Breast epithelium (tissue), 4 donors: ENCODE results near the gene CNOT1. TPM values are rescaled to one million over a fixed set of nuclear protein-coding genes. Genes with fewer than 3 reads are reported as not detected.
A peak's percentile ranks its signal among the peaks of the same experiment; 100 is the strongest.
"Not testable (repeated sequence)": the region's sequence is repeated elsewhere in the genome, so short reads cannot be mapped to it uniquely, and the experiment has no call there.

Experiments
- DNase-seq, 2 donors: peaks; one replicate each; pipeline ENCODE4 v3.0.0-alpha.2; 2019; ENCODE audit warnings: low spot score in 2 of 2
- H3K27ac ChIP-seq, 2 donors: fragments of 200-600 bp; sonication (generic) in 1 of 2; one replicate each; pipeline ENCODE4 v1.5.1; 2016 to 2019; ENCODE audit warnings: mild to moderate bottlenecking in 1 of 2
- H3K27me3 ChIP-seq, 2 donors: fragments of 200-600 bp; sonication (generic) in 1 of 2; one replicate each; pipeline versions ENCODE4 v1.5.1 to v1.6.0; 2017 to 2019; ENCODE audit warnings: control low read depth in 1 of 2, mild to moderate bottlenecking in 1 of 2
- H3K36me3 ChIP-seq: fragments of 200-600 bp; one replicate; pipeline ENCODE4 v1.5.1; 2019
- H3K4me1 ChIP-seq, 2 donors: fragments of 200-600 bp; sonication (generic); one replicate each; pipeline ENCODE4 v1.5.1; 2016 to 2019; ENCODE audit warnings: control low read depth in 1 of 2
- H3K4me3 ChIP-seq, 3 donors: fragments of 200-600 bp; sonication (generic); 1 replicate in 2 of 3; 2 replicates in 1 of 3; pipeline ENCODE4 v1.5.1; 2016 to 2019; ENCODE audit warnings: mild to moderate bottlenecking in 3 of 3, moderate library complexity in 2 of 3
- H3K9me3 ChIP-seq, 2 donors: fragments of 200-600 bp; sonication (generic) in 1 of 2; one replicate each; pipeline ENCODE4 v1.5.1; 2016 to 2019; ENCODE audit warnings: control low read depth in 1 of 2
- CTCF ChIP-seq, 3 donors: fragments of 450-650 bp; IDR thresholded peaks; one replicate each; pipeline ENCODE4 v1.5.1; 2016 to 2017; ENCODE audit warnings: antibody characterized with exemption in 3 of 3, mild to moderate bottlenecking in 3 of 3, moderate library complexity in 3 of 3
- POLR2A ChIP-seq: fragments of 450-650 bp; IDR thresholded peaks from one replicate; pipeline ENCODE4 v1.6.1; 2016; ENCODE audit warnings: antibody characterized with exemption, mild to moderate bottlenecking, moderate library complexity
- POLR2AphosphoS5 ChIP-seq, 3 donors: sonication (generic); formaldehyde crosslinking; IDR thresholded peaks; one replicate each; pipeline ENCODE4 v1.6.1; 2017; ENCODE audit warnings: antibody characterized with exemption in 3 of 3
- intact Hi-C: fragments of 100-400 bp; cut with DNase I; formaldehyde crosslinking; loops from one replicate; pipeline ENCODE4 v1.15.1; 2023; ENCODE audit warnings: low total_unique reads
- total RNA-seq, 3 donors: library from RNA; depleted of rRNA; stranded (reverse); fragments of >200 nt; gene quantifications; one replicate each; pipeline ENCODE4 v1.1.0, GENCODE V29; 2016

CNOT1 gene
- total RNA-seq, 3 donors from 2014 or later: 106 to 140 (median 117) TPM

- H3K4me1 ChIP-seq: no peaks in the 10 kb centered on the region
- H3K9me3 ChIP-seq: no peaks in the 10 kb centered on the region
- TF ChIP-seq CTCF (IDR thresholded peaks at IDR 0.05) (no peak), POLR2A (no peak), POLR2AphosphoS5 (IDR thresholded peaks at IDR 0.05) (no peak)
- no peaks in the 10 kb centered on the region for H3K36me3 ChIP-seq
- intact Hi-C loops: no loop called here
- no peaks in the 10 kb centered on the region for H3K27me3 ChIP-seq
- no peak overlapping the region for H3K27ac ChIP-seq
- no peak overlapping the region for H3K4me3 ChIP-seq
- no peak for DNase-seq
Observed at GRCh38 chr16:58665200-58665599, 35.6 kb upstream of the CNOT1 start.

GRCh38 chr16:58661199-58661830, 31.7 kb upstream of the CNOT1 start:
- no peak for DNase-seq
- Histone ChIP-seq H3K36me3 (no peaks in the 10 kb centered on the region), H3K27me3 (no peaks in the 10 kb centered on the region), H3K9me3 (no peaks in the 10 kb centered on the region), H3K4me1 (no peaks in the 10 kb centered on the region), H3K4me3 (no peak overlapping the region), H3K27ac (no peak overlapping the region)
- TF ChIP-seq POLR2A: no peak
- peak in 1 of 3 donors; percentile 48 for TF ChIP-seq CTCF (IDR thresholded peaks at IDR 0.05)
- intact Hi-C loops: no loop called here

- H3K4me1 ChIP-seq, H3K36me3 ChIP-seq, DNase-seq, H3K27ac ChIP-seq, intact Hi-C loops, H3K4me3 ChIP-seq, H3K27me3 ChIP-seq, H3K9me3 ChIP-seq: not testable (repeated sequence)
Observed at GRCh38 chr16:58659911-58660310, 30.3 kb upstream of the CNOT1 start.

GRCh38 chr16:58658796-58659211, 29.2 kb upstream of the CNOT1 start:
- Histone ChIP-seq H3K4me3 (no peak overlapping the region), H3K36me3 (no peaks in the 10 kb centered on the region), H3K27me3 (no peaks in the 10 kb centered on the region), H3K4me1 (no peaks in the 10 kb centered on the region), H3K9me3 (no peaks in the 10 kb centered on the region), H3K27ac (no peak overlapping the region)
- intact Hi-C loops: no loop called here
- TF ChIP-seq POLR2A (no peak), CTCF (IDR thresholded peaks at IDR 0.05) (no peak), POLR2AphosphoS5 (IDR thresholded peaks at IDR 0.05) (no peak)
- no peak for DNase-seq

DNA sequence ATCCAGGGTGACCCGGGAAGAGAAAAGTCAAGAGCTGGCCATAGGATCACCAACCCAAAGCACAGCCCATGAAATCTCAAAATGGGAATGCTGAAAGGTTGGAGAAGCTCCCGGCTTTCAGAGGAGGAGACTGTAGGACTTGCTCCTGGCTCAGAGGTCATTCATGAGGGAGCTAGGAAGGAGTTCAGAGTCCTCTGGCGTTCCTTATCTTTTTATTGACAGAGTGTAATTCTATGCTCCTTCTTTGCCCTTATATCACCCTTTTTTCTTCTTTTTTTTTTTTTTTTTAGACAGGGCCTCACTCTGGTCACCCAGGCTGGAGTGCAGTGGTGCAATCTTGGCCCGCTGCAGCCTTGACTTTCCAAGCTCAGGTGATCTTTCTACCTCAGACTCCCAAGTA, 27.3 kb upstream of the CNOT1 start:
- H3K27me3 ChIP-seq: no peaks in the 10 kb centered on the region
- H3K4me3 ChIP-seq: no peak overlapping the region
- H3K9me3 ChIP-seq: no peaks in the 10 kb centered on the region
- TF ChIP-seq POLR2AphosphoS5 (IDR thresholded peaks at IDR 0.05) (no peak), CTCF (IDR thresholded peaks at IDR 0.05) (no peak), POLR2A (no peak)
- no peaks in the 10 kb centered on the region for H3K36me3 ChIP-seq
- H3K4me1 ChIP-seq: no peaks in the 10 kb centered on the region
- no peak for DNase-seq
- H3K27ac ChIP-seq: no peak overlapping the region
- intact Hi-C loops: no loop called here

GRCh38 chr16:58655215-58655596, 25.6 kb upstream of the CNOT1 start:
- H3K27ac ChIP-seq: no peak overlapping the region
- H3K4me3 ChIP-seq: no peak overlapping the region
- no peaks in the 10 kb centered on the region for H3K9me3 ChIP-seq
- intact Hi-C loops: no loop called here
- H3K4me1 ChIP-seq: no peaks in the 10 kb centered on the region
- no peak for DNase-seq
- no peaks in the 10 kb centered on the region for H3K27me3 ChIP-seq
- H3K36me3 ChIP-seq: no peaks in the 10 kb centered on the region
- TF ChIP-seq POLR2A (no peak), POLR2AphosphoS5 (IDR thresholded peaks at IDR 0.05) (no peak), CTCF (IDR thresholded peaks at IDR 0.05) (no peak)
